ENCODE measurements around the gene ATP7B. TPM values are rescaled to one million over a fixed set of nuclear protein-coding genes. Genes with fewer than 3 reads are reported as not detected.

The ATP7B gene
- total RNA-seq, 2 experiments from 2014 or later, result 0.85 to 1.2 TPM

GRCh38 chr13:51974482-51974881 lies 36.8 kb downstream of the ATP7B start:
- Histone ChIP-seq H3K9me3 (ENCODE audit: control insufficient read depth in 1 of 2, insufficient read depth in 1 of 2, low read length in 2 of 2) (no peaks in the 10 kb centered on the region), H3K4me1 (ENCODE audit: insufficient read depth, low read length) (peaks cover 9% of the 10 kb centered on the region), H3K27ac (ENCODE audit: low read depth in 1 of 2, low read length in 2 of 2) (no peak overlapping the region), H3K27me3 (ENCODE audit: control insufficient read depth in 1 of 2, insufficient read depth in 2 of 2, low read length in 2 of 2) (no peaks in the 10 kb centered on the region), H3K36me3 (ENCODE audit: insufficient read depth, low read length) (no peaks in the 10 kb centered on the region), H3K4me3 (ENCODE audit: low read length) (no peak overlapping the region)
- Mint-ChIP-seq H3K4me1 (ENCODE audit: low read depth) (peaks cover 16% of the 10 kb centered on the region), H3K9me3 (no peaks in the 10 kb centered on the region), H3K36me3 (ENCODE audit: low read depth) (no peaks in the 10 kb centered on the region), H3K27ac (no peak overlapping the region), H3K27me3 (no peaks in the 10 kb centered on the region), H3K4me3 (no peak overlapping the region)
- ATAC-seq (ENCODE audit: poor library complexity) (no peak), DNase-seq (no peak)
- no peak for TF ChIP-seq CTCF (IDR thresholded peaks at IDR 0.05)
- intact Hi-C loops (cut with DNase I, micrococcal nuclease), result no loop called here
- POLR2A ChIA-PET, result no interaction called here
- CTCF ChIA-PET, result no interaction called here

- intact Hi-C loops (cut with DNase I, micrococcal nuclease), result no loop called here
- Mint-ChIP-seq H3K4me1 (ENCODE audit: low read depth) (peaks cover 37% of the 10 kb centered on the region), H3K36me3 (ENCODE audit: low read depth) (no peaks in the 10 kb centered on the region), H3K4me3 (no peak overlapping the region), H3K9me3 (no peaks in the 10 kb centered on the region), H3K27ac (no peak overlapping the region), H3K27me3 (no peaks in the 10 kb centered on the region)
- POLR2A ChIA-PET, result no interaction called here
- ATAC-seq (ENCODE audit: poor library complexity) (no peak), DNase-seq (no peak)
- no peak for TF ChIP-seq CTCF (IDR thresholded peaks at IDR 0.05)
- no peaks in the 10 kb centered on the region for H3K9me3 ChIP-seq (ENCODE audit: control insufficient read depth in 1 of 2, insufficient read depth in 1 of 2, low read length in 2 of 2)
- CTCF ChIA-PET, result no interaction called here
- no peaks in the 10 kb centered on the region for H3K27me3 ChIP-seq (ENCODE audit: control insufficient read depth in 1 of 2, insufficient read depth in 2 of 2, low read length in 2 of 2)
- H3K27ac ChIP-seq (ENCODE audit: low read depth in 1 of 2, low read length in 2 of 2), result no peak overlapping the region
- no peak overlapping the region for H3K4me3 ChIP-seq (ENCODE audit: low read length)
- peaks cover 23% of the 10 kb centered on the region for H3K4me1 ChIP-seq (ENCODE audit: insufficient read depth, low read length)
- no peaks in the 10 kb centered on the region for H3K36me3 ChIP-seq (ENCODE audit: insufficient read depth, low read length)
These were observed 39.5 kb downstream of the ATP7B start for GRCh38 chr13:51971520-51972426.

GRCh38 chr13:51970349-51970748 lies 40.9 kb downstream of the ATP7B start:
- peaks cover 50% of the 10 kb centered on the region for H3K4me1 Mint-ChIP-seq (ENCODE audit: low read depth)
- H3K4me3 Mint-ChIP-seq, result peak overlapping the region; percentile 12
- Histone ChIP-seq H3K27me3 (ENCODE audit: control insufficient read depth in 1 of 2, insufficient read depth in 2 of 2, low read length in 2 of 2) (no peaks in the 10 kb centered on the region), H3K9me3 (ENCODE audit: control insufficient read depth in 1 of 2, insufficient read depth in 1 of 2, low read length in 2 of 2) (no peaks in the 10 kb centered on the region), H3K4me3 (ENCODE audit: low read length) (no peak overlapping the region), H3K4me1 (ENCODE audit: insufficient read depth, low read length) (peaks cover 31% of the 10 kb centered on the region), H3K36me3 (ENCODE audit: insufficient read depth, low read length) (no peaks in the 10 kb centered on the region), H3K27ac (ENCODE audit: low read depth in 1 of 2, low read length in 2 of 2) (no peak overlapping the region)
- no peak for TF ChIP-seq CTCF (IDR thresholded peaks at IDR 0.05)
- ChIA-PET POLR2A (no interaction called here), CTCF (no interaction called here)
- H3K36me3 Mint-ChIP-seq (ENCODE audit: low read depth), result no peaks in the 10 kb centered on the region
- peak; percentile 60 for ATAC-seq (ENCODE audit: poor library complexity)
- intact Hi-C loops (cut with DNase I, micrococcal nuclease), result no loop called here
- H3K27ac Mint-ChIP-seq, result peak overlapping the region; percentile 25
- no peaks in the 10 kb centered on the region for H3K27me3 Mint-ChIP-seq
- DNase-seq, result peak in 4 of 14 experiments; percentile 29 to 46 (median 36)
- H3K9me3 Mint-ChIP-seq, result no peaks in the 10 kb centered on the region

Measured in CD4-positive, alpha-beta T cell (primary cell).